ENCODE measurements around the gene SLC30A7.

DNA sequence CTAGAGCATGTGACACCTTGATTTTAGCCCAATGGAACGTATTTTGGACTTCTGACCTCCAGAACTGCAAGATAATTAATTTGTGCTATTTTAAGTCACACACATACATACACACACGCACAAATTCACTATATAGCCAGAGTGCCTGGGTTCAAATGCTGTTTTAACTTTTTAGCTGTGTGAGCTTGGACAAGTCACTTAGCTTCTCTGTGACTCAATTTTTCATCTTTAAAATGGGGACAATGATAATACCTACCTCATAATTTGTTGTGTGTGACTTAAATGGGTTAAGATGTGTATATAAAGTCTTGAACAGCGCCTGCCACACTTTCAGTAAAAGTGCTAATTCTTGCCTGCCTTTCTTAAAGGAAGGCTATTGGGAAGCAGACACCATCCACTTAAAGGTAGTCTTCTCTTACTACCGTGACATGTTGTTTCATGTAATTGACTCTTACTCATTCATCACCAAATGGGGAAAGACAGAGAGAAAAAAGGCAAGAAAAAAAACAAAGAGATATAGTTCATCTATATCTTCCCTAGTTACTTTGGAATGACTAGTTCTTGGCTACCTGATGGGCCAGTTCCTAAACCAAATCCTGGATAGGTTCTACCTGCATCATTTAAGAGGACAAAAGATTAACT lies 56.3 kb downstream of the SLC30A7 start:
- TF ChIP-seq, protein P1, sequence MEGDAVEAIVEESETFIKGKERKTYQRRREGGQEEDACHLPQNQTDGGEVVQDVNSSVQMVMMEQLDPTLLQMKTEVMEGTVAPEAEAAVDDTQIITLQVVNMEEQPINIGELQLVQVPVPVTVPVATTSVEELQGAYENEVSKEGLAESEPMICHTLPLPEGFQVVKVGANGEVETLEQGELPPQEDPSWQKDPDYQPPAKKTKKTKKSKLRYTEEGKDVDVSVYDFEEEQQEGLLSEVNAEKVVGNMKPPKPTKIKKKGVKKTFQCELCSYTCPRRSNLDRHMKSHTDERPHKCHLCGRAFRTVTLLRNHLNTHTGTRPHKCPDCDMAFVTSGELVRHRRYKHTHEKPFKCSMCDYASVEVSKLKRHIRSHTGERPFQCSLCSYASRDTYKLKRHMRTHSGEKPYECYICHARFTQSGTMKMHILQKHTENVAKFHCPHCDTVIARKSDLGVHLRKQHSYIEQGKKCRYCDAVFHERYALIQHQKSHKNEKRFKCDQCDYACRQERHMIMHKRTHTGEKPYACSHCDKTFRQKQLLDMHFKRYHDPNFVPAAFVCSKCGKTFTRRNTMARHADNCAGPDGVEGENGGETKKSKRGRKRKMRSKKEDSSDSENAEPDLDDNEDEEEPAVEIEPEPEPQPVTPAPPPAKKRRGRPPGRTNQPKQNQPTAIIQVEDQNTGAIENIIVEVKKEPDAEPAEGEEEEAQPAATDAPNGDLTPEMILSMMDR (conservative IDR thresholded peaks at IDR 0.05; ENCODE audit: low read depth, low read length): no peak
- no peak for TF ChIP-seq EZH2 (IDR thresholded peaks at IDR 0.05; ENCODE audit: borderline replicate concordance, low read depth, low read length, poor library complexity, severe bottlenecking)
